Suprapubic skin (tissue), 4 donors: ENCODE results near the gene GCSAM. TPM values are rescaled to one million over a fixed set of nuclear protein-coding genes. Genes with fewer than 3 reads are reported as not detected.

Experiments used
- DNase-seq, 2 donors: peaks; one replicate each; pipeline ENCODE4 v3.0.0-alpha.2; 2019; ENCODE audit warnings: low spot score in 2 of 2
- H3K27ac ChIP-seq: fragments of 200-600 bp; sonication (generic); one replicate; pipeline ENCODE4 v1.5.1; 2019
- H3K27me3 ChIP-seq: fragments of 200-600 bp; sonication (generic); one replicate; pipeline ENCODE4 v1.5.1; 2019
- H3K36me3 ChIP-seq: fragments of 200-600 bp; sonication (generic); one replicate; pipeline ENCODE4 v1.5.1; 2019
- H3K4me1 ChIP-seq: fragments of 200-600 bp; sonication (generic); one replicate; pipeline ENCODE4 v1.5.1; 2019
- H3K4me3 ChIP-seq: fragments of 200-600 bp; sonication (generic); one replicate; pipeline ENCODE4 v1.5.1; 2019; ENCODE audit warnings: mild to moderate bottlenecking
- H3K9me3 ChIP-seq: fragments of 200-600 bp; sonication (generic); one replicate; pipeline ENCODE4 v1.5.1; 2019
- EP300 ChIP-seq: sonication (generic); formaldehyde crosslinking; IDR thresholded peaks from one replicate; pipeline ENCODE4 v1.6.1; 2017; ENCODE audit warnings: antibody characterized with exemption
- POLR2A ChIP-seq, 2 donors: fragments of 450-650 bp; IDR thresholded peaks; one replicate each; pipeline ENCODE4 v1.6.1; 2017; ENCODE audit warnings: antibody characterized with exemption in 2 of 2, mild to moderate bottlenecking in 2 of 2, moderate library complexity in 2 of 2
- POLR2AphosphoS5 ChIP-seq, 3 donors: sonication (generic); formaldehyde crosslinking; IDR thresholded peaks; one replicate each; pipeline ENCODE4 v1.6.1; 2017; ENCODE audit warnings: antibody characterized with exemption in 3 of 3
- WGBS: methylation state at CpG from one replicate; pipeline ENCODE4 v1.1.5; 2018; 5-methylcytosine and 5-hydroxymethylcytosine counted together
- total RNA-seq, 4 donors: library from RNA; depleted of rRNA; stranded (reverse); fragments of >200 nt; gene quantifications; one replicate each; pipeline ENCODE4 v1.1.0, GENCODE V29; 2016
- TF ChIP-seq, protein P1 (sequence below), 2 donors: fragments of 200-600 bp in 1 of 2; fragments of 450-650 bp in 1 of 2; sonication (generic) in 1 of 2; IDR thresholded peaks; one replicate each; pipeline ENCODE4 v1.5.1; 2016 to 2019; ENCODE audit warnings: antibody characterized with exemption in 2 of 2, mild to moderate bottlenecking in 1 of 2, moderate library complexity in 1 of 2

Gene GCSAM
- total RNA-seq, 4 donors from 2014 or later, result 0.62 to 1.4 (median 1.3) TPM

DNA sequence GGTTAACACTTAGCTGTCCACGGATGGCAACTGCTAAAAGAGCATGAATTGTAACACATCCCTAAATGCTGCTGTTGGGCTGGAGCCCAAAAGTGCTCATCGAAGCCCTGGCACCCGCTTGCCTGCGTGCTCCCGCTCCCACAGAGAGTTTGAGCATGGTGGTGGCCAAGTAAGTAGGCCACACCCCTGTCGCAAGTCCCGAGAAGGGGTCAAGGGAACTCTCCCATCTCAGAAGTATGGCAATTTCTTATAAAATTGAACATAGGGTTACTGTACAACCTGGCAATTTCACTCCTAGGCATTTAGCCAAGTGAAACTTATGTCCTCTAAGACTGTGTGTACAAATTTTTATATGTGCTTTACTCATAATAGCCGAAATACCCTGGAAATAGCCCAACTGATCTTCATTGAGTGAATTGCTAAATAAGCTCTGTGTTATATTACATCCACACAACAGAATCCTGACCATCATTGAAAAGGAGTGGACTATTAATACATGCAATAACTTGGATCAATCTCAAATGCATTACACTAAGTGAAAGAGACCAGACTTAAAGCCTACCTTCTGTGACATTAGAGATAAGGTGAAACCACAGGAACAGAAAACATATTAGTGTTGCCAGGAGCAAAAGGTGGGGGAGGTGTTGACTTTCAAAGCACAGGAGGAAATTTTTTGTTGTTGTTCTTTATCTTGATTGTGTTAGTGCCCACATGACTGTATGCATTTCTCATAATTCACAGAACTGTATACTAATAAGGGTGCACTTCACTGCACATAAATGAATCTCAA, 1.5 kb upstream of the GCSAM start:
- 66% methylated on average over 6 of the region's 8 CpGs for WGBS
- H3K4me3 ChIP-seq, result no peak overlapping the region
- H3K27me3 ChIP-seq, result no peaks in the 10 kb centered on the region
- no peak overlapping the region for H3K27ac ChIP-seq
- peaks cover 6% of the 10 kb centered on the region for H3K4me1 ChIP-seq
- H3K36me3 ChIP-seq, result no peaks in the 10 kb centered on the region
- TF ChIP-seq POLR2AphosphoS5 (IDR thresholded peaks at IDR 0.05) (no peak), EP300 (no peak), POLR2A (IDR thresholded peaks at IDR 0.05) (no peak)
- TF ChIP-seq, protein P1, sequence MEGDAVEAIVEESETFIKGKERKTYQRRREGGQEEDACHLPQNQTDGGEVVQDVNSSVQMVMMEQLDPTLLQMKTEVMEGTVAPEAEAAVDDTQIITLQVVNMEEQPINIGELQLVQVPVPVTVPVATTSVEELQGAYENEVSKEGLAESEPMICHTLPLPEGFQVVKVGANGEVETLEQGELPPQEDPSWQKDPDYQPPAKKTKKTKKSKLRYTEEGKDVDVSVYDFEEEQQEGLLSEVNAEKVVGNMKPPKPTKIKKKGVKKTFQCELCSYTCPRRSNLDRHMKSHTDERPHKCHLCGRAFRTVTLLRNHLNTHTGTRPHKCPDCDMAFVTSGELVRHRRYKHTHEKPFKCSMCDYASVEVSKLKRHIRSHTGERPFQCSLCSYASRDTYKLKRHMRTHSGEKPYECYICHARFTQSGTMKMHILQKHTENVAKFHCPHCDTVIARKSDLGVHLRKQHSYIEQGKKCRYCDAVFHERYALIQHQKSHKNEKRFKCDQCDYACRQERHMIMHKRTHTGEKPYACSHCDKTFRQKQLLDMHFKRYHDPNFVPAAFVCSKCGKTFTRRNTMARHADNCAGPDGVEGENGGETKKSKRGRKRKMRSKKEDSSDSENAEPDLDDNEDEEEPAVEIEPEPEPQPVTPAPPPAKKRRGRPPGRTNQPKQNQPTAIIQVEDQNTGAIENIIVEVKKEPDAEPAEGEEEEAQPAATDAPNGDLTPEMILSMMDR (IDR thresholded peaks at IDR 0.05), result no peak
- no peaks in the 10 kb centered on the region for H3K9me3 ChIP-seq
- no peak for DNase-seq

DNA sequence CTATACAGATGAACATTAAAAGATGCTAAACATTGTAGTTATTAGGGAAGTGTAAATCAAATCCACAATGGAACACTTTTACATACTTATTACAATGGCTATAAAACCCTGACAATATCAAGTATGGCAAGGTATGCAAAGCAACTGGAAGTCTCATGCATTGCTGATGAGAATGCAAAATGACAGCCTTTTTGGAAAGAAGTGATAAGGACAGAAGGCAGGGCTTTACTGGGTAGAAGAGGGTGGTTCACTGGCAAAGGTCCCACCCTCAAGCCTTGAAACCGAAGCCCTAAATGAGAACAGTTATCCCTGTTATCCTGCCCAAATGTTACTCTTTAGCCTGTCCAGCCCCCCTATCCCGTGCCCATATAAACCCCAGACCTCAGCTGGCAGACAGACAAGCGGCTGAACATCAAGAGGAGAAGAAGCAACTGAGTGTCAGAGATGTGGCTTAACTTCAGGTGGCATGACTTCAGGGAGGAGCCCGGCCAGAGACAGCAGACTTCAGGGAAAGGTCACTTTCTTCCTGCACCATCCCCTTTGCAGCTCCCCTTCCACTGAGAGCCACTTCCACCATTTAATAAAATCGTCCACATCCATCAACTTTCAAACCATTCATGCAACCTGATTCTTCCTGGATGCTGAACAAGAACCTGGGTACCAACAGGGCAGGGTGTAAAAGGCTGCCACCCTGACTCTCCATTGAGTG, 732 bp upstream of the GCSAM start:
- no peak for DNase-seq
- H3K9me3 ChIP-seq, result no peaks in the 10 kb centered on the region
- WGBS, result 89% methylated on average over 5 of the region's 5 CpGs
- no peaks in the 10 kb centered on the region for H3K27me3 ChIP-seq
- H3K27ac ChIP-seq, result no peak overlapping the region
- TF ChIP-seq POLR2AphosphoS5 (IDR thresholded peaks at IDR 0.05) (no peak), POLR2A (IDR thresholded peaks at IDR 0.05) (no peak), EP300 (no peak)
- TF ChIP-seq, protein P1 (IDR thresholded peaks at IDR 0.05), result no peak
- no peak overlapping the region for H3K4me3 ChIP-seq
- peaks cover 6% of the 10 kb centered on the region for H3K4me1 ChIP-seq
- H3K36me3 ChIP-seq, result no peaks in the 10 kb centered on the region

DNA sequence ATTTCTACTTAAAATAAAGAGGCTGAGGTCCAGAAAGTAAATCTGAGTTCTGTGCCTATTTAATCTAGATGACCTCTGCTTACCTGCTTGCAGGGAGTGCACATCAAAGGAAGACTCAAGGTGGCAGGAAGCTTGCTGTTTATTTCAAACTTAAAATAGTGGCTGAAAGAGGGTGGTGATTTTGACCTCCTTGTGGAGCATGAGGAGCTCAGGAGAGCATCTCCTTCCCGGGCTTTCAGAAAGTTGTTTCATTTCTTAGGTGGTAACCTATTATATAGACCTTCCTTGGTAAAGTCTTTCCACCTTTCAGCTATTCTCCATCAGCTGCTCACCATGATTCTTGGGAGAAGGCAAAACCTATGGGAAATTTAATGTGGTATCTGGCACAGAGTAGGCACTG, 494 bp downstream of the GCSAM start:
- Histone ChIP-seq H3K4me3 (peak overlapping the region; percentile 2), H3K36me3 (no peaks in the 10 kb centered on the region), H3K27ac (no peak overlapping the region), H3K27me3 (no peaks in the 10 kb centered on the region), H3K4me1 (peaks cover 12% of the 10 kb centered on the region), H3K9me3 (no peaks in the 10 kb centered on the region)
- no peak for DNase-seq
- WGBS, result 80% methylated on average over 1 of the region's 1 CpG
- TF ChIP-seq POLR2AphosphoS5 (IDR thresholded peaks at IDR 0.05), result no peak
- TF ChIP-seq POLR2A (IDR thresholded peaks at IDR 0.05), result no peak

DNA sequence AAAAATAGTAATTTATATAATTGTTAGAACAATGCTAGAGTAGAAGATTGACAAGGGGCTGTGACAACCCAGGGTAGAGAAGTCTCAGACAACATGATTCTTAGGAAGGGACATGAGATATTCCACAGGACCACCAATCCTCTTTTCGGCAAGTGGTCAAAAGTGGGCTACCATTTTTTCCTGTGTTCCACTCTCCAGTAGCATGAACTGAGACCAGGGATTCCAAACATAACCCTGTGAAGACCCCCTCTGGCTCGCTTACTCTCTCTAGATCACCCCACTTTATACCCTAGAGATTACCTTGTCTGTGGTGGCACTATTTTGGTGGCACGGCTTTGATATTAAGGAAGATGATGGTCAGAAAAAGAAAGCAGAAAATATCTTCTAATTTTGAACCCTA, 960 bp downstream of the GCSAM start:
- H3K36me3 ChIP-seq, result no peaks in the 10 kb centered on the region
- H3K27ac ChIP-seq, result no peak overlapping the region
- no peak for DNase-seq
- peaks cover 12% of the 10 kb centered on the region for H3K4me1 ChIP-seq
- no peak overlapping the region for H3K4me3 ChIP-seq
- WGBS, result 90% methylated on average over 3 of the region's 3 CpGs
- no peaks in the 10 kb centered on the region for H3K27me3 ChIP-seq
- H3K9me3 ChIP-seq, result no peaks in the 10 kb centered on the region
- TF ChIP-seq POLR2A (IDR thresholded peaks at IDR 0.05) (no peak), POLR2AphosphoS5 (IDR thresholded peaks at IDR 0.05) (no peak), EP300 (no peak)
- TF ChIP-seq, protein P1 (IDR thresholded peaks at IDR 0.05), result no peak

DNA sequence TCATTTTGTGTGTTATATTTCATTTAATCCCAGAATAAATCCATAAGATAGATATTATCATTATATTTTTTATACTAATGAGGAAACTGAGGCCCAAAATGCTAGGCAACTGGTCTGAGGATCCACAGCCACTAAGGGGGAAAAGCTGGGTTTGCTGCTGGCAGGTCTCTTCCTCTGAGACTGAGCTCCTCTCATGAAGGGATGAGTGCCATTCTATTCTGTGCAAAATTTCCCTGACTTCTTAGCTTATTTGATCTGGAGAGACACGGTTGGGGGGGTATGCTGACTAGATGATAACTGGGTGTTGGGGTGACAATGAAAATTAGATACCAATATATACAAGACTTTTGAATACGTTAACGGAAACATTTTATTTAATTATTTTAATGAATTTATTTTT, 1.9 kb downstream of the GCSAM start:
- no peak for DNase-seq
- TF ChIP-seq POLR2A (IDR thresholded peaks at IDR 0.05), result no peak
- TF ChIP-seq EP300, result no peak
- TF ChIP-seq, protein P1 (IDR thresholded peaks at IDR 0.05), result no peak
- TF ChIP-seq POLR2AphosphoS5 (IDR thresholded peaks at IDR 0.05), result no peak
- Histone ChIP-seq H3K4me1 (peaks cover 21% of the 10 kb centered on the region), H3K27ac (no peak overlapping the region), H3K36me3 (no peaks in the 10 kb centered on the region), H3K9me3 (no peaks in the 10 kb centered on the region), H3K4me3 (no peak overlapping the region), H3K27me3 (no peaks in the 10 kb centered on the region)
- 98% methylated on average over 3 of the region's 3 CpGs for WGBS
